ENCODE data around the gene MRTFB. TPM values are rescaled to one million over a fixed set of nuclear protein-coding genes. Genes with fewer than 3 reads are reported as not detected.

MRTFB gene
- total RNA-seq, 4 donors from 2014 or later: 12.7 to 20.4 (median 14.8) TPM

DNA sequence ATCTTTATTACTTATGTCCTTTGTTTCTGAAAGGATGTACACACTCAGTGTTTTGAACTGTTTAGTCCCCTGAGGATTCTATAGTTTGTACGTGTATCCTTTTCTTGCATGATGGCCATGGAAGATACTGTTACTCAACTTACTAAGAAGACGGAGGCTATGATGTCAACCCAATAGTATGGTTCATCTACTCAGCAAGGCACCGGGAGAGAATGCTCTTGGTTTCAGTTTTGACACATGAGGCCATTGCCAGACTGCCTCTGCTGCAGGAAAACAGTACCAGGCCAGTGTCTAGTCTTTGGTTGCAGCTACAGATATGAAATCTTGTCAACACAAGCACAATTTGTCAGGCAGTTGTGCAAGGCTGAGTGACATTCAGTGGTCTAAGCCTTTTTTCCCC is 134.5 kb downstream of the MRTFB start:
- no peak for TF ChIP-seq POLR2A (IDR thresholded peaks at IDR 0.05)
- TF ChIP-seq, protein P1, sequence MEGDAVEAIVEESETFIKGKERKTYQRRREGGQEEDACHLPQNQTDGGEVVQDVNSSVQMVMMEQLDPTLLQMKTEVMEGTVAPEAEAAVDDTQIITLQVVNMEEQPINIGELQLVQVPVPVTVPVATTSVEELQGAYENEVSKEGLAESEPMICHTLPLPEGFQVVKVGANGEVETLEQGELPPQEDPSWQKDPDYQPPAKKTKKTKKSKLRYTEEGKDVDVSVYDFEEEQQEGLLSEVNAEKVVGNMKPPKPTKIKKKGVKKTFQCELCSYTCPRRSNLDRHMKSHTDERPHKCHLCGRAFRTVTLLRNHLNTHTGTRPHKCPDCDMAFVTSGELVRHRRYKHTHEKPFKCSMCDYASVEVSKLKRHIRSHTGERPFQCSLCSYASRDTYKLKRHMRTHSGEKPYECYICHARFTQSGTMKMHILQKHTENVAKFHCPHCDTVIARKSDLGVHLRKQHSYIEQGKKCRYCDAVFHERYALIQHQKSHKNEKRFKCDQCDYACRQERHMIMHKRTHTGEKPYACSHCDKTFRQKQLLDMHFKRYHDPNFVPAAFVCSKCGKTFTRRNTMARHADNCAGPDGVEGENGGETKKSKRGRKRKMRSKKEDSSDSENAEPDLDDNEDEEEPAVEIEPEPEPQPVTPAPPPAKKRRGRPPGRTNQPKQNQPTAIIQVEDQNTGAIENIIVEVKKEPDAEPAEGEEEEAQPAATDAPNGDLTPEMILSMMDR (IDR thresholded peaks at IDR 0.05 in 4 of 5, conservative IDR thresholded peaks at IDR 0.05 in 1 of 5): no peak

DNA sequence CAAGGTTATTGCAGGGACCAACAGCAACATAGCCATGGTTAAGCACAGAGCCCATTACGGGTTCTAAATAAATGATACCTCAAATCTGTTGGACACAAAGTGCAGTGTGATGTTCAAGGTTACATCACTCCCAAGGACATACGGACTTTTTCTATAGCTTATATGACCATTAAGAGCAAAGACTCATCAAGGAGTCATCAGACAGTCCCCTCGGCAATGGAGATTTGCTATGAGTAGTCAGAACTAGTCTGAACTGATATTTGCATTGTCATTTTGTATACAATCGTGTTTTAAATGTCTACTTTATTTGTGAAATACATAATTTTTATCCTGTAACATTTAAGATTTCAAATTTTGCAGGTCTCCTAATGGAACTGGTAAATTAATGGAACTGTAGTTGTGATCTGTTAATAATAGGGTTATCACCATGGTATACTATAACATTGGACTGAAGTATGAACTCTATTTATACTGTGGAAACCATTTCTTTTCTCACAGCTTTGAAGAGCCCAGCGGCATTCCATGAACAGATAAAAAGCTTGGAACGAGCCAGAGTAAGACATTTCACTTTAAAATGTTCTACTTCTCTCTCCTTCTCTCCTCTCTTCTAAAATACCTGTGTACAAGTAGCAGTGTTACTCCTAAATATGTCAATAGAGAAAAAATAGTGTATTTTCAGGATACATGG is 140.9 kb downstream of the MRTFB start:
- intact Hi-C loops (cut with DNase I; ENCODE audit: low total_unique reads) (no loop called here), in situ Hi-C loops (cut with MboI; ENCODE audit: low sequenced_read_pairs in 4 of 4) (loop anchor here in 1 of 4 donors (25.0 kb wide), 1 partner anchor 275 kb away; no protein-coding TSS in a partner anchor)
- Histone ChIP-seq H3K9me3 (no peaks in the 10 kb centered on the region), H3K4me1 (no peaks in the 10 kb centered on the region), H3K36me3 (peaks cover 0 to 34% of the 10 kb centered on the region in 2 donors), H3K27me3 (no peaks in the 10 kb centered on the region), H3K4me3 (no peak overlapping the region), H3K27ac (no peak overlapping the region)
- TF ChIP-seq POLR2A (IDR thresholded peaks at IDR 0.05): no peak
- TF ChIP-seq, protein P1 (IDR thresholded peaks at IDR 0.05 in 4 of 5, conservative IDR thresholded peaks at IDR 0.05 in 1 of 5): no peak
- ATAC-seq (no peak), DNase-seq (no peak)

More for the DNA sequence above, 134.5 kb downstream of the MRTFB start:
- DNase-seq: no peak
- Histone ChIP-seq H3K36me3 (no peaks in the 10 kb centered on the region), H3K27me3 (no peaks in the 10 kb centered on the region), H3K9me3 (no peaks in the 10 kb centered on the region), H3K4me3 (no peak overlapping the region), H3K27ac (no peak overlapping the region), H3K4me1 (peaks cover 0 to 12% of the 10 kb centered on the region in 2 donors)
- no peak for ATAC-seq
- intact Hi-C loops (cut with DNase I; ENCODE audit: low total_unique reads): no loop called here
- in situ Hi-C loops (cut with MboI; ENCODE audit: low sequenced_read_pairs in 4 of 4): loop anchor here in 1 of 4 donors (25.0 kb wide), 1 partner anchor 268 kb away; no protein-coding TSS in a partner anchor

DNA sequence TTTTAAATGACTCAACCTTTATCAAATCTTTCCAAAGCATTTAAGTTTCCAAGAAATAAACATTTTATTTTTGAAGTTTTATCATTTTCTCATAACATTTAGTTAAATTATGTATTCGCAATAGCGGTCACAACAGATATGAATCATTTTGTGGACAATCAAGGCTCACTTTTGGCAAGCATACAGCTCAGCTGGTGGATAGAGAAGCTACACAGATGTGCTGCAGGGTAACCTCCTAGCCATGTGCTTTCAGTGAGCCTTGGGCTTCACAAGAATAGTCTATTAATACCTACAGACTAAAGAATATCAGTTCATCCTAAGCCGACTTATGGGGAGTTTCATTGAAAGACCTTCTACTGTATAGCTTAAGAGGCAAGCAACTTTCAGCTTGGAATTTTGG is 144.8 kb downstream of the MRTFB start:
- H3K4me1 ChIP-seq: no peaks in the 10 kb centered on the region
- no peaks in the 10 kb centered on the region for H3K27me3 ChIP-seq
- no peaks in the 10 kb centered on the region for H3K9me3 ChIP-seq
- H3K36me3 ChIP-seq: peaks cover 0 to 69% of the 10 kb centered on the region in 2 donors
- no peak overlapping the region for H3K27ac ChIP-seq
- no peak overlapping the region for H3K4me3 ChIP-seq
- no peak for DNase-seq
- in situ Hi-C loops (cut with MboI; ENCODE audit: low sequenced_read_pairs in 4 of 4): loop anchor here in 1 of 4 donors (25.0 kb wide), 1 partner anchor 279 kb away; no protein-coding TSS in a partner anchor
- TF ChIP-seq, protein P1 (IDR thresholded peaks at IDR 0.05 in 4 of 5, conservative IDR thresholded peaks at IDR 0.05 in 1 of 5): no peak
- no peak for TF ChIP-seq POLR2A (IDR thresholded peaks at IDR 0.05)
- intact Hi-C loops (cut with DNase I; ENCODE audit: low total_unique reads): no loop called here
- ATAC-seq: no peak

DNA sequence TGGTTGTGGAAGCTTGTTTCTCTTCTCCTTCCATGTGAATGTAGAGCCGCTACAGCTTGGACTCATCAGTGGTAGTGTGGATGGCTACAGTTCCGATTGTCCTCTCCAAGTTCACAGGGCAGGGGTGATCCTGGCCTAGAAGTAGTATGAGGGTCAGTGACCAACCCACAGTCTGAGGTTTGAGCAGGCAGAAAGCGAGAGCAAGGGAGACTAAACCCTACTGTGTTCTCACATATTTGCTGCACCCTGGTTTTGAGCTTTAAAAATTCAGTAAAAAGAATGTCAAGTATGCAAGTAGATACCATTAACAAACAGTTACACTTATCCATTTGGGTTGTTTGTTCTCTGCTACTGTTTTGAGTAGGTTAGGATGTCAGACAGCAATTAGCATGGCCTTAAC is 148.9 kb downstream of the MRTFB start:
- in situ Hi-C loops (cut with MboI; ENCODE audit: low sequenced_read_pairs in 4 of 4): loop anchor here in 1 of 4 donors (25.0 kb wide), 1 partner anchor 283 kb away; no protein-coding TSS in a partner anchor

More for the DNA sequence above, 148.9 kb downstream of the MRTFB start:
- intact Hi-C loops (cut with DNase I; ENCODE audit: low total_unique reads): no loop called here
- TF ChIP-seq, protein P1 (IDR thresholded peaks at IDR 0.05 in 4 of 5, conservative IDR thresholded peaks at IDR 0.05 in 1 of 5): no peak
- no peak for TF ChIP-seq POLR2A (IDR thresholded peaks at IDR 0.05)
- no peak overlapping the region for H3K27ac ChIP-seq
- H3K4me1 ChIP-seq: no peaks in the 10 kb centered on the region
- H3K4me3 ChIP-seq: no peak overlapping the region
- no peak for DNase-seq
- no peaks in the 10 kb centered on the region for H3K27me3 ChIP-seq
- ATAC-seq: no peak
- H3K36me3 ChIP-seq: peaks cover 0 to 66% of the 10 kb centered on the region in 2 donors
- no peaks in the 10 kb centered on the region for H3K9me3 ChIP-seq

Data from gastrocnemius medialis (tissue), 4 donors.